Naive thymus-derived CD4-positive, alpha-beta T cell (primary cell): ENCODE measurements around the gene CCDC85C. TPM values are rescaled to one million over a fixed set of nuclear protein-coding genes. Genes with fewer than 3 reads are reported as not detected.

Experiments
- ATAC-seq: fragments of 150-1000 bp; cut with Tn5 transposase; 2 replicates; pipeline ENCODE4 v1.10.0; 2021; ENCODE audit warnings: mild to moderate bottlenecking, moderate library complexity
- CTCF ChIA-PET: fragments of 350-600 bp; sonication (Branson Sonifier 250); formaldehyde crosslinking; loops from one replicate; lab custom pipeline; 2021; ENCODE audit warnings: antibody characterized with exemption; lab: Charles Lee
- POLR2A ChIA-PET: fragments of 350-600 bp; sonication (Branson Sonifier 250); formaldehyde crosslinking; loops from one replicate; lab custom pipeline; 2021; ENCODE audit warnings: antibody characterized with exemption, inconsistent platforms; lab: Charles Lee
- DNase-seq, 9 donors: peaks; one replicate each; pipeline versions ENCODE4 v3.0.0 to v3.0.0-alpha.2; 2020 to 2022; ENCODE audit warnings: mixed read lengths in 1 of 9
- H3K27ac ChIP-seq: one replicate; pipeline ENCODE4 v1.7.0; 2013; ENCODE audit warnings: mild to moderate bottlenecking, low read depth, low read length, moderate library complexity
- H3K27me3 ChIP-seq, 2 donors: one replicate each; pipeline ENCODE4 v1.7.0; 2013; ENCODE audit warnings: low read length in 2 of 2, mild to moderate bottlenecking in 2 of 2, moderate library complexity in 2 of 2; ENCODE audit not compliant: control insufficient read depth in 2 of 2, insufficient read depth in 2 of 2
- H3K36me3 ChIP-seq, 3 experiments: 1 replicate in 2 of 3; 2 replicates in 1 of 3; pipeline ENCODE4 v1.7.0; 2013; ENCODE audit warnings: low read length in 3 of 3, mild to moderate bottlenecking in 3 of 3, moderate library complexity in 1 of 3; ENCODE audit not compliant: insufficient read depth in 3 of 3, control insufficient read depth in 2 of 3
- H3K4me1 ChIP-seq, 2 donors: one replicate each; pipeline ENCODE4 v1.7.0; 2013; ENCODE audit warnings: low read length in 2 of 2, mild to moderate bottlenecking in 2 of 2, moderate library complexity in 1 of 2; ENCODE audit not compliant: control insufficient read depth in 2 of 2, insufficient read depth in 2 of 2
- H3K4me3 ChIP-seq: 2 replicates; pipeline ENCODE4 v1.7.0; 2013; ENCODE audit warnings: mild to moderate bottlenecking, low read length
- H3K9me3 ChIP-seq, 3 experiments: 1 replicate in 2 of 3; 2 replicates in 1 of 3; pipeline ENCODE4 v1.7.0; 2013; ENCODE audit warnings: low read length in 3 of 3; ENCODE audit not compliant: control insufficient read depth in 2 of 3
- H3K27ac Mint-ChIP-seq, 9 donors: one replicate each; pipeline ENCODE4 v1.8.0; 2020 to 2022; ENCODE audit warnings: mixed read lengths in 9 of 9, mild to moderate bottlenecking in 8 of 9, moderate library complexity in 5 of 9, inconsistent platforms in 2 of 9
- H3K27me3 Mint-ChIP-seq, 5 donors: one replicate each; pipeline ENCODE4 v1.8.0; 2021 to 2022; ENCODE audit warnings: mixed read lengths in 5 of 5, mild to moderate bottlenecking in 1 of 5
- H3K36me3 Mint-ChIP-seq, 5 donors: one replicate each; pipeline ENCODE4 v1.8.0; 2020 to 2022; ENCODE audit warnings: mixed read lengths in 5 of 5, mild to moderate bottlenecking in 3 of 5, inconsistent platforms in 1 of 5
- H3K4me1 Mint-ChIP-seq, 7 donors: one replicate each; pipeline ENCODE4 v1.8.0; 2020 to 2022; ENCODE audit warnings: mixed read lengths in 7 of 7, mild to moderate bottlenecking in 3 of 7, inconsistent platforms in 1 of 7
- H3K4me3 Mint-ChIP-seq, 10 donors: one replicate each; pipeline ENCODE4 v1.8.0; 2020 to 2022; ENCODE audit warnings: mild to moderate bottlenecking in 10 of 10, mixed read lengths in 10 of 10, moderate library complexity in 6 of 10, inconsistent platforms in 2 of 10
- H3K9me3 Mint-ChIP-seq, 11 donors: one replicate each; pipeline ENCODE4 v1.8.0; 2020 to 2022; ENCODE audit warnings: mixed read lengths in 11 of 11, mild to moderate bottlenecking in 4 of 11, inconsistent platforms in 1 of 11, moderate library complexity in 1 of 11
- intact Hi-C, 2 donors: fragments of 100-400 bp; cut with micrococcal nuclease; formaldehyde crosslinking; loops; one replicate each; pipeline ENCODE4 v1.15.1; 2023
- polyA plus RNA-seq, 2 donors: library from polyadenylated mRNA; unstranded; fragments of 300-500 nt; fragmentation: Illumina TruSeq; gene quantifications; one replicate each; pipeline ENCODE4 v1.2.3, GENCODE V29; 2021
- total RNA-seq, 6 experiments: library from RNA in 5 of 6; stranded (reverse) in 5 of 6; gene quantifications; 1 replicate in 5 of 6; 2 replicates in 1 of 6; pipeline ENCODE4 v1.2.3 and lab custom pipeline; 2021 to 2026

CCDC85C gene
- total and polyA plus RNA-seq, 7 experiments from 2014 or later = 0.76 to 9.9 (median 7.8) TPM

DNA sequence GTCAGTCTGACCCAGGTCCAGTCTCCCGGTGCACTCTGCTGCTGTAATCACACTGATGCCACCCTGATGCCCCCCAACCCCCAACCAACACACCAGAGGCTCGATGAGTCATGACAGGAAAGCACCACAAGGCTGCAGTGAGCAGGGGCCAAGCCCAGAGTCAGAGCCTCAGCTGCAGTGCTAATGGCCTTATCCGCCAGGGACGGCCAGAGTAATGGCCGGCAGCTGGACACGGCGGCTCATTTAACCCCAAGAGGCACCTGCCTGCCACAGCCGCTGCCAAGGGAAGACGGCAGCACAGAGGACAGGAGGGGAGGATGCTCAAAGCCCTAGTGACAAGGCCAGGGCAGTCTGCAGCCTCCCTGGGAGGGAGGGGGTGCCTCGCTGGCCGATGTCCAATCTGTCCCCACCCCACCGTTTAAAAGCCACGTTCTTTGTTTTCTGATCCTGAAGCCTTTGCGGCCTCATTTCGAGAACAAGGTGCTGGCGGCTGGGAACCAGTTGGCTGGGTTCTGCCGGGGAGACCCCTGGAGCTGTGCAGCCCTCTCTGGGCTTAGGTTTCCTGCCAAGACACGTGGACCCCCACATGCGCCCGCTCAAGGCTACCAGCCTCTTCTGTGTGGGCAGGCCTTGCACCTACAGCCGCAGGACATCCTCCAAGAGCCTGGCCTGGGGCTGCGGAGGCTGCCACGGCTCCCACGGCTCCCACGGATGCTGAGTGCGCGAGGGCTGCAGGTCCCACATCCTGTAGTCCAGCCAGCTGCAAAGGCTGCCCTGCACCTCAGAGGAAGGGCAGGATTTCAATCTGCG lies 13.1 kb downstream of the CCDC85C start:
- H3K36me3 Mint-ChIP-seq = peaks cover 0 to 2% (median 0%) of the 10 kb centered on the region in 5 donors
- ChIA-PET CTCF (no interaction called here), POLR2A (no interaction called here)
- no peak overlapping the region for H3K27ac Mint-ChIP-seq
- no peaks in the 10 kb centered on the region for H3K27me3 Mint-ChIP-seq
- Histone ChIP-seq H3K36me3 (no peaks in the 10 kb centered on the region), H3K27me3 (no peaks in the 10 kb centered on the region), H3K4me1 (peaks cover 7 to 13% of the 10 kb centered on the region in 2 donors), H3K27ac (no peak overlapping the region), H3K9me3 (no peaks in the 10 kb centered on the region), H3K4me3 (no peak overlapping the region)
- H3K4me3 Mint-ChIP-seq = no peak overlapping the region
- DNase-seq = no peak
- H3K4me1 Mint-ChIP-seq = peaks cover 11 to 34% (median 18%) of the 10 kb centered on the region in 7 donors
- no peak for ATAC-seq
- intact Hi-C loops = no loop called here
- H3K9me3 Mint-ChIP-seq = no peaks in the 10 kb centered on the region

DNA sequence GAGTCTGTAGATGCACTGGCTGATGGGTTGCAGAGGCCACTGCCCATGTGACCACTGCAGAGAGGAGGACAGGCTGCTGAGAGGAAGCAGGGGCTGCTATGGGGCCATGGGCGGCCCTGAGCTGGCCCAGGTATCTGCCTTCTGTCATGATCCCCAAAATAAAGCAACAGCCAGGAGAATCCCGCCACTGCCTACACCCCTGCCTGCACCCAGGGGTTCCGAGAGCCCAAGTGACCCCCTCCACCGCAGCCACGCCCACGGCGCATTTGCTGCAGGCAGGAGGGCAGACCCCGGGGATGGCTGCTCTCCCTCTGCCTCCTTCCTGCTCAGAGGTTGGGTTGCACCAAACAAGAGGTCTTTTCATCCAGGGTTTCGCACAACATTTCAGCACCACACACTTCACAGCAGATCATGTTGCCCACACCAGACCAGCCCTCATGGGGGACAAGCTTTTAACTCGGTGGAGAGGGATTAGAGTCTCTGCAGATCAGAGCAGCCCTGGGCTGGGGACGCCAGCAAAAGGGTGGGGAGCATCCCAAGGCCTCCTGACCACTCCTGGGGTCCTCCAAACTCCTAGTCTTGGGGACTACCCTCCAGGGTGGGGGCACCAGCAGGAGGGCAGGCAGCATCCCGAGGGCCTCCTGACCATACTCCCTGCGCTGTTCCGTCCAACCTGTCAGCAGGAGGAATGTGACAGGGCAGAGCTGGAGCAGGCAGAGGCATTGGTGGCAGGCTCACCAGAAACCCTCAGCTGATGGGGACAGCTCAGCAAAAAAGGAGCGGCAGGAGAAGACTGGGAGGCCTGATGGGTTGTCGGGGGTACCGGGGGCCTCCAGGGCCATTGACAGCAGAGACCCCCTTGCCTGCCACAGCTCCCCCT lies 14.1 kb downstream of the CCDC85C start:
- H3K27me3 Mint-ChIP-seq = no peaks in the 10 kb centered on the region
- CTCF ChIA-PET = interaction anchor here (1.2 kb wide), 1 partner anchor 43 kb away, joined by 3 read pairs; no protein-coding TSS in a partner anchor
- H3K4me3 ChIP-seq = no peak overlapping the region
- H3K27ac ChIP-seq = no peak overlapping the region
- DNase-seq (no peak), ATAC-seq (no peak)
- POLR2A ChIA-PET = interaction anchor here (0.6 to 0.8 kb wide), 2 partner anchors 63 to 115 kb away, joined by 4 read pairs; no protein-coding TSS in a partner anchor
- peak overlapping the region in 2 of 9 donors; percentile 9 to 36 for H3K27ac Mint-ChIP-seq
- no peaks in the 10 kb centered on the region for H3K27me3 ChIP-seq
- no peaks in the 10 kb centered on the region for H3K36me3 ChIP-seq
- H3K36me3 Mint-ChIP-seq = no peaks in the 10 kb centered on the region
- H3K4me1 ChIP-seq = peaks cover 6% of the 10 kb centered on the region in 2 donors
- H3K4me3 Mint-ChIP-seq = no peak overlapping the region
- peaks cover 6 to 31% (median 15%) of the 10 kb centered on the region in 7 donors for H3K4me1 Mint-ChIP-seq
- intact Hi-C loops = no loop called here
- no peaks in the 10 kb centered on the region for H3K9me3 Mint-ChIP-seq
- no peaks in the 10 kb centered on the region for H3K9me3 ChIP-seq

DNA sequence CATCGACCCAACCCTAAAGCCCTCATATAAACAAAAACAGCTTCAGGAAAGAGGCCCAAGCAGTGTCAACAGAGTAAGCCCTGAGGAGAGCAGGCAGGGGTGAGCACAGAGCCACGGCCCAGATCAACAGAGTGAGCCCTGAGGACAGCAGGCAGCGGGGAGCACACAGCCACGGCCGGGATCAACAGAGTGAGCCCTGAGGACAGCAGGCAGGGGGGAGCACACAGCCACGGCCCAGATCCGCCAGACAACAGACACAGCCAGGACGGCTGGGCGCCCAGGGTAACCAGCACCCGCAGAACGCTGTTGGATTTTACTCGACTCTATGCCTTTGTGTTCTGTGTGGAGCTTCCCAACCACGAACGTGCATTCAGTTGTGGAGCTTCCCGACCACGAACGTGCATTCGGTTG lies 15.0 kb downstream of the CCDC85C start:
- peak overlapping the region in 2 of 9 donors; percentile 34 to 65 for H3K27ac Mint-ChIP-seq
- Histone ChIP-seq H3K36me3 (no peaks in the 10 kb centered on the region), H3K4me3 (no peak overlapping the region), H3K27ac (no peak overlapping the region), H3K9me3 (no peaks in the 10 kb centered on the region), H3K4me1 (no peaks in the 10 kb centered on the region), H3K27me3 (no peaks in the 10 kb centered on the region)
- intact Hi-C loops = no loop called here
- H3K4me3 Mint-ChIP-seq = no peak overlapping the region
- no peak for ATAC-seq
- no peaks in the 10 kb centered on the region for H3K9me3 Mint-ChIP-seq
- no peaks in the 10 kb centered on the region for H3K36me3 Mint-ChIP-seq
- ChIA-PET POLR2A (interaction anchor here (0.8 kb wide), 1 partner anchor 62 kb away, joined by 4 read pairs; no protein-coding TSS in a partner anchor), CTCF (interaction anchor here (1.2 kb wide), 1 partner anchor 44 kb away, joined by 3 read pairs; no protein-coding TSS in a partner anchor)
- no peak for DNase-seq
- peaks cover 6 to 26% (median 15%) of the 10 kb centered on the region in 7 donors for H3K4me1 Mint-ChIP-seq
- H3K27me3 Mint-ChIP-seq = no peaks in the 10 kb centered on the region

DNA sequence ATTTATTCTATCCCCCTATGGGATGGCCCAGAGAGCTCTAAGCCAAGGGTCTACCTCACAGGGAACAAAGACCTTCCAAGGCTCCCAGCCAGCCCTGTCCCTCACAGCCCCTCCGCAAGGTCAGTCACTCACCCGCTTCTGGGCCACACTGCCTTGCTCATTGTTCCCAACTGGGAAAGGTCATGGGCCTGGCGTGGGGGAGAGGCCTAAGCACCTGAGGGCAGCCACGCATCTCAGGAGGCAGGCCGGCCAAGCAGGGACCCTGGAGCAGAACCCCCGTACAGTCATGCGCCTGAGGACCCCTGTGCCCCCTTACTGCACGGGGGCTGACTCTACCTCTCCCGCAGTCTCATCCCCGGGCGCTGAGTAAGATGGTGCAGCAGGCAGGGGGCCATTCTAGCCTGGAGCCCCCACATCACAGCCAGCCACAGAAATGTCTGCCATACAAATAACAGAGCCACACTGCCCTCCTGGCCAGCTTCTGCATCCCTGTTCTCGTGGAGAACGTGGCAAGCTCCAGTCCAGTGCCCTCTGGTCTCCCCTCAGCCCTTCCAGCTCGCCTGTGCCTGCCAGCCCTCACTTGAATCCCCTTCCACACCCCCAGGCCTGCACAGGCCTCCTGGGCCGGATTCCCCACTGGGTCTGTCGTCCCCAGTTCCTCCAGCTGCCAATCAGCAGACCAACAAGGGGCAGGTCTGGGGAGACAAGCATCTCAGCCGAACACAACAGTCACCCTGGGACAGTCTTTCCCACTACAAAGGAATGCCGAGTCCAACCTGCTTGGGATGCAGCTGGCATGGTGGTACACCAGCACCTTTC lies 16.3 kb downstream of the CCDC85C start:
- no peaks in the 10 kb centered on the region for H3K9me3 Mint-ChIP-seq
- no peaks in the 10 kb centered on the region for H3K27me3 ChIP-seq
- DNase-seq = no peak
- no peak overlapping the region for H3K27ac ChIP-seq
- no peak overlapping the region for H3K27ac Mint-ChIP-seq
- intact Hi-C loops = no loop called here
- no peak overlapping the region for H3K4me3 ChIP-seq
- ChIA-PET POLR2A (no interaction called here), CTCF (no interaction called here)
- H3K27me3 Mint-ChIP-seq = no peaks in the 10 kb centered on the region
- no peak for ATAC-seq
- H3K36me3 Mint-ChIP-seq = no peaks in the 10 kb centered on the region
- H3K4me1 Mint-ChIP-seq = peaks cover 6 to 26% (median 17%) of the 10 kb centered on the region in 7 donors
- H3K36me3 ChIP-seq = no peaks in the 10 kb centered on the region
- H3K4me3 Mint-ChIP-seq = no peak overlapping the region
- H3K9me3 ChIP-seq = no peaks in the 10 kb centered on the region
- no peaks in the 10 kb centered on the region for H3K4me1 ChIP-seq

DNA sequence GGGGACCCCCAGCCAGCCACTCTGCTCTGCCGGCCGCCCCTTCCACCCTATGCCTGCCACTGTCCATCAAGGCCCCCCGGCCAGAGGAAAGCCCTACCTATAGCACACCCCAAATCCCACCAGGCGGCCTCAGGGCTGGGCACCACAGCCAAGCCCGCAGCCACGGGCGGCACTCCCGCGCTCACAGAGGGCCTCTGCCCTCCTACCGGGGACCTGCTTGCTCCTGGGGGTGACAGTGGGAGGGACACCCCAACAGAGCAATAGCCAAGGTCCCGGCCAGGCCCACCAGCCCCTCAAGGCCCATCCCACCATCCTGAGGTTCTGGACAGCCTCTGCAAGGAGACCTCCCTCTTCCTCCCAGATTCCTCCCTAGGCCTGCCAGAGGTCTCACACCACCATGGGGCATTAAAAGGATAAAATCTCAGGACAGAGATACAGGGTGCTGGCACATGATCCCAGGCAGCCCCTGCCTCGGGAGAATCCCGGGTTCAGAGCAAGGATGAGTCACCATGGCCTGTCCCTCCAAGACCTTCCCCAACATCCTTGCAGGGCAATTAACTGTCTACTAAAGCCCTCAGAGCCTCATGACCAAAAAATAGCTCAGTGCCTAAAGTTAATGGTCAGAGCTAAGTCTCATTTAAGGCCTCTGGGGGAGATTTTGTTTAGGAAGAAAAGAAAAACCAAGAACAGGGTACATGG lies 17.1 kb downstream of the CCDC85C start:
- no peaks in the 10 kb centered on the region for H3K9me3 ChIP-seq
- POLR2A ChIA-PET = no interaction called here
- intact Hi-C loops = no loop called here
- H3K27ac ChIP-seq = no peak overlapping the region
- no peaks in the 10 kb centered on the region for H3K36me3 ChIP-seq
- no peaks in the 10 kb centered on the region for H3K9me3 Mint-ChIP-seq
- CTCF ChIA-PET = no interaction called here
- no peak overlapping the region for H3K4me3 ChIP-seq
- no peaks in the 10 kb centered on the region for H3K36me3 Mint-ChIP-seq
- H3K27me3 ChIP-seq = no peaks in the 10 kb centered on the region
- H3K4me1 Mint-ChIP-seq = peaks cover 4 to 22% (median 14%) of the 10 kb centered on the region in 7 donors
- ATAC-seq (no peak), DNase-seq (no peak)
- H3K4me1 ChIP-seq = no peaks in the 10 kb centered on the region
- H3K27ac Mint-ChIP-seq = no peak overlapping the region
- H3K4me3 Mint-ChIP-seq = no peak overlapping the region
- no peaks in the 10 kb centered on the region for H3K27me3 Mint-ChIP-seq
